NCI-H187 treated with DMSO at 0.1 percent for 48 hours (cell line): ENCODE data around the gene ITGA8.
"Not testable (repeated sequence)": the region's sequence is repeated elsewhere in the genome, so short reads cannot be mapped to it uniquely, and the experiment has no call there.

Experiments used
- DNase-seq: peaks from one replicate; lab custom pipeline; 2025; lab: John Stamatoyannopoulos, UW

ITGA8 gene

DNA sequence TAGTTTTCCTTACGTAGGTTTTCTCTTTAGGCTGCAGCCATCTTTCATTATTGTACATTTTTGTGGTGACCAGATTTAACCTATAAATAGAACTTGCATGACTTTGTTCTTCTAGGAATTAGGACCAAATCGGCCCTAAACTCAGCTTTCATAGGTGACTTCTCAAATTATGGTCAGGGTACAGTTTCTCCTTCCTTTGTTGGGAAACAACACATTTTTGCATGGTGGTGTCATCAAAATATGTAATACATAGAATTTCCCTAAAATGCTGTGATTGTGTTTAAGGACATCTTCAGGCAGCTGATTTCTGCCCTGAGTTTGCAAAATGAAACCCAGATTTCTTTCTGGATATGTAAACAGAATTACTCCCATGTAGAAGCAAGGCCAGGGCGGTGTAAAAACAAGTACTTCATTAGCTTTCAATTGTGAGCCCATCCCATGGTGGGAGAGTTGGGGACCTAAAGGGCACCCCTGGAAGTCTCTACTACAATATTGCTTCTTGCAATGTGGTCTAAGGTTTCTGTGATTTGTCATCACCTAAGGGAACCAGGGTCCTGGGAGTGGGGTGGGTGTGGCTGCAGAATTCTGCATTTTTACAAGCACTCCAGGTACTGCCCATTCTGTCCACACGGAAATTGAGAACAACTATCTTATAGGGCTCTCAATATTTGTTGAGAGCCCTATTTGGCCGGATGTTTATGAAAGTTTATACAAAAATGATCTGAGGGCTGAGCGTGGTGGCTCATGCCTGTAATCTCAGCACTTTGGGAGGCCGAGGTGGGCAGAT, 227.7 kb downstream of the ITGA8 start:
- DNase-seq, result no peak

DNA sequence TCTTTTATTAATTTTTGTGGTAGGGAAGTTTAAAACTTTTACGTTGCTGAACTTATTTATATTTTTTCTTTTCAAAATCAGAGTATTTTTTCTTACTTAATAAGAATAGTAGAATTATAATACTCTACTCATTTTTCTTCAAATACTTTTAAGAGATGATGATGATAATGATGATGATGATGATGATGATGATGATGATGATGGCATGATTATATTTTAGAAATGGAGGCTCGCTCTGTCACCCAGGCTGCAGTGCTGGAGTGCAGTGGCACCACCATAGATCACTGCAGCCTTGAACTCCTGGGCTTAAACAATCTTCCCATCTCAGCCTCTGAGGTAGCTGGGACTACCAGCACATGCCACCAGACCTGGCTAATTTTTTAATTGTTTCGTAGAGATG, 230.3 kb downstream of the ITGA8 start:
- no peak for DNase-seq

- DNase-seq, result no peak
These were observed 232.3 kb downstream of the ITGA8 start for GRCh38 chr10:15487376-15487775.

DNA sequence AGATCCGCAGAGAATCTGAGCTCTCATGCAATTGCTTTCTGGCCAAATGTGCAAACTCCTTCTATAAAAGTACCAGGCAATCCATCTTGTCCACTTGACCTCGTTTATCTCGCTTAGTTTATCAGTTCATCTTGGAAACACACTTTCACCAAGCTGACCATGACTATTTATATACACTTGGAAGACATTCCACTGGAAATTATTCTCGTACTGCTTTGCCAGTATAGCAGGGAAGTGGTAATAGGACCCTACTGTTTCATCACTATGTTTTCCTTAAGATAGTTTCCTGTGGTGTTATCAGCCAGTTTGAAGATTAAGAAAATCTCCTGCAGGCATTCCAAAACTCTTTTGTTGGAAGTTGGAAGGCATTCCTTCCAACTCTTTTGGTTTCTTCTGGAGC, 233.3 kb downstream of the ITGA8 start:
- DNase-seq, result no peak

DNA sequence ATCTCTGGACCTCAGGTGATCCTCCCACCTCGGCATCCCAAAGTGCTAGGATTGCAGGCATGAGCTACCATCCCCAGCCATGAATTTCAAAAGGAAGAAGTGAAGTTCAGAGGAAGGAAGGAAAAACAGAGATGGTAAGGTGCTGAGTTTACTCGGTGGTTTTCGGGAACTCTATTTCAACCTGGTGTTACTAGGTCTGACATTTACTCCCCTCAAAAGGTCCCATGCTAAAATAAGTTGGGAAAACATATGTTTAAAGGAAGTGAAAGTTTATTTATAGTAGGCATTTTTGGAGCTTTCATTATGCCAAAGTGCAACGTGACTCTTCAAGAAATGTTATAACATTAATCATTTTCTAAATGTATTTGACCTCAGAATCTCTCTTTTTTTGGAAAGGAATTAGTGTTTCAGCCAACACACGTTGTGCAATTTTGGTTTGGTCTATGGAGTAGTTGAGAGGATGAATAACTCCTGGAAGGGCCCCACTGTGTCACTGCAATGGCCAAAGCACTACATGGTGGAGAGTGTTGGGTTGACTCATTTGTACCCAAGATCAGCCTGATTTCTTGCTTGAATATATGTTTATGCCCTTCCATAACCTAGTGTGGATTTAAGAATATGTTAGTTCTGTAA, 233.9 kb downstream of the ITGA8 start:
- no peak for DNase-seq

- no peak for DNase-seq
These were observed 234.7 kb downstream of the ITGA8 start for GRCh38 chr10:15485027-15485426.

GRCh38 chr10:15484128-15484527, 235.6 kb downstream of the ITGA8 start:
- DNase-seq, result no peak

DNA sequence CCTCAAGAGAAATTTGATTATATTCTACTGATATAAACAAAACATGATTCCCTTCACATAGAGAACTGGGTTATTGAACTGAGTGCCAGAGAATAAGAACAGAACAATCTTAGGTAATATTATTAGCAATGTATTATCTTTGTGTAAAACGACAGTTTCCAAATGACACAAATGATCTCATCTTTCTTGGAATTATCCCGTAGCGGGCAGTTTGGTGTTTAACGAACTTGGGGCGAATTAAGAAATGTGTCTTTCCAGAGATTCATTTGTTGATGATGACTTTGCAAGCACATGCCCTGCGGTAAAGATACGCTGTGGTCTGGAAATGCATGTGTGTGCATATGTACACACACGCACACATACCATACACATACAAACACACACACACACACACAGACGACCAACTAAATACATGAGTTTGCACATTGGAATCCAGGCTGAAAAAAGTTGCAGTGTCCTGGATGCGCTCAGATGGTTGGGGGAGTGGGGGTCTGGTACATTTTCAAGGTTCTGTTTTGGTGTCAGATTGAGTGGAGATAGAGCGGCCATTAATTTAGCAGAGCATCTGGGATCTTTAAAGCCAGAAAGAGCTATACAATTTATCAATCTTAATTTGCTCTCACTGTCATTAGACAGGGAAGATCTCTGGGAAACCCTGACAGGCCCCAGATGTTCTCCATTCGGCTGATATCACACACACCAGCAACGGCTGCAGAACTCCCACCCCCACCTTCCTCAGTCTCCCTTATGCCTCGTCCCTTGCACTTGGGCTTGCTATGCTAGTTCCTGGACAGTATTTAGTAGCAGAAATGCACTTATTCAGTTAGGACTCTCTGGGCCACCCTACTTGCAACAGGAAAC, 236.3 kb downstream of the ITGA8 start:
- no peak for DNase-seq

DNA sequence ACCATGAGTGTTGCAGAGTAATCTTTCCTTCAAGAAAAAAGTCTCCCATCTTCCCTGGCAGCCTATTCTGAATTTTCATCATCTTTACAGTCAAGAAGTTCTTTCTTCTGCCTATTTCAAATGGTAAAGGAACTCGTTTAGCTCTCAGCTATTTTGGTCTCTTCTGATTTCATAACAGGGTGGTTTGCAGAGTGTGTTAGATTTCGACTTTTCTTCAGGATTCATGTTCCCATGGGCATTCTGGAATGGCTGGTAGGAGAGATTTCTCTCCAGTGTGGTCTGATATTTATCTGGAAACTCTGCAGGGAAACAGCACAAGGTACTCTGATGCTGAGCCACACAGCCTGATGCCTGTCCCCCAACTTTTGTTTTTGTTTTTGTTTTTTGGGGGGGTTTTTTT, 237.6 kb downstream of the ITGA8 start:
- DNase-seq, result no peak

GRCh38 chr10:15478950-15479349, 240.8 kb downstream of the ITGA8 start:
- no peak for DNase-seq

GRCh38 chr10:15478429-15478828, 241.3 kb downstream of the ITGA8 start:
- DNase-seq, result no peak

DNA sequence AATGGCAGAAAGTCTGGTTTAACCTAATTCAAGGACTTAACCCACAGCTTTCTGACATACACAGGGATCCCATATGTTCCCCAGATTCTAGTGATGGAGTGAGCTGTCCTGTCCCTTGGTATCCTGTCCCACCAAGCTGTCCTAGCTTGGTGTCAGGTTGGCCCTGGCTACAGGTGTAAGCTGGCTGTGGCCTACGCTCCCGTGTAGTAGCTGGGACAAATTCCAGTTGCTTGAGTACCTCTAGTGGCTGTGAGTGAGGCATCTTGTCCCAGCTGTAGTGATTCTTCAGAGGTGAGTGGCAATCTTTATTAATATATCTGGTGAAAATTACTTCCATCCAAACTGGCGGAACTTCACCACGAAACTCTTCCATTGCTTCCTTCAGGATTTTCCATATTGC, 243.4 kb downstream of the ITGA8 start:
- no peak for DNase-seq

DNA sequence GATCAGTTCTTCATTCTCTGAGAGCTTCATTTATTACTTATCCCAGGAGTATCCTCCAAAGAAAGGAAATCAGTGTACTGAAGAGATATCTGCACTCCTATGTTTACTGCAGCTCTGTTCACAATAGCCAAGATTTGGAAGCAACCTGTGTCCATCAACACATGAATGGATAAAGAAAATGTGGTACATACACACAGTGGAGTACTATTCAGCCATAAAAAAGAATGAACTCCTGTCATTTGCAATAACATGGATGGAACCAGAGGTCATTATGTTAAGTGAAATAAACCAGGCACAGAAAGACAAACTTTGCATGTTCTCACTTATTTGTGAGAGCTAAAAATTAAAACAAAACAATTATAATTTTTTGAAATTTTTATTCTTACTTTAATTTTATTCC, 244.3 kb downstream of the ITGA8 start:
- DNase-seq, result not testable (repeated sequence)

DNA sequence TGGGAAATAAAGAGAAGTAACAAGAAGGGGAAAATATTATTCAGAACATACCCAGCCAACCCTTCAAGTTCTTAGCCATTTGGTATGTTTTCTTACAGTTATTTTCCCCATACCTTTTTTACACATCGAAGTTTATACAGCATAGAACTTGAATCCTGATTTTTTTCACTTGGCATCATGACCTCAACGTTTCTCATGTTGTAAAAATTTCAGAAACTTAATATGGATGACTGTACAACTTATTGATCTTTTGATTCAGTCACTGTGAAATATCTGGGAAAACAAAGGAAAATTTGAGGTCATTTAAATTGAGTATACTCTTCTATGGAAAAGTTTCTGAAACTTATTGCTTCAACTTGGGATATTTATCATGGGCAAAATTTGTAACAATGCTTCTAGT, 245.1 kb downstream of the ITGA8 start:
- DNase-seq, result no peak

GRCh38 chr10:15473396-15473767, 246.3 kb downstream of the ITGA8 start:
- no peak for DNase-seq

- no peak for DNase-seq
These were observed 247.0 kb downstream of the ITGA8 start for GRCh38 chr10:15472431-15473395.

- DNase-seq, result no peak
These were observed 247.7 kb downstream of the ITGA8 start for GRCh38 chr10:15472008-15472407.

- no peak for DNase-seq
These were observed 250.6 kb downstream of the ITGA8 start for GRCh38 chr10:15469111-15469510.

DNA sequence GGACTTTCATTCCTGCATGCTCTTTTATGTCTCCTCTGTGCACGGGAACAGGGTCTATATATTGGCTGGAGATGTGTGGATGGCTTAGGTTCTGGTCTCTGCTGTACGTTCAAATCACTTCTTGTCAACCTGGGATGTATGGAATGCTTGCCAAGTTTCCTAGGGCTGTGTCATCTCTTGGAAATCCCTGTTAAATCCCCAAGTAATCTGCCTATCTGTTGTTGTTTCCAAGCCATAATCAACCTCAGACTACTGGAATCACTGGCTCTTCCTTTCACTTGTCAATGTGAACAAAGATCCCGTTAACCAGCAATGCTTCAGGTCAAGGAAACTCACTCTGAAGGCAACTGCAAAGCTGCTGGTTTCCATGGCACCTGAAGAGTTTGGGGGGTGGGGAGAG, 255.3 kb downstream of the ITGA8 start:
- no peak for DNase-seq
